Measurements from ENCODE around the gene TPRX2. TPM values are rescaled to one million over a fixed set of nuclear protein-coding genes. Genes with fewer than 3 reads are reported as not detected.

Gene TPRX2
- total and polyA plus RNA-seq, 2 donors (not counting 1 experiment from before 2014, with no cell fraction given) = not detected

GRCh38 chr19:47819858-47820257 is 39.2 kb upstream of the TPRX2 start:
- H3K4me2 ChIP-seq (ENCODE audit: extremely low read depth, insufficient read depth, low read length) = no peak overlapping the region
- no peak overlapping the region for H3K4me3 ChIP-seq (replicated peaks in 1 of 4; ENCODE audit: control extremely low read depth in 1 of 4, insufficient read depth in 1 of 4, low read depth in 3 of 4, low read length in 4 of 4)
- no peak overlapping the region for H3K9ac ChIP-seq (ENCODE audit: insufficient read depth, low read length)
- H3K79me2 ChIP-seq (ENCODE audit: control insufficient read depth, insufficient read depth, low read length) = no peaks in the 10 kb centered on the region
- no peaks in the 10 kb centered on the region for H4K20me1 ChIP-seq (ENCODE audit: control insufficient read depth, extremely low read depth, insufficient read depth, low read length)
- no peak overlapping the region for H3K27ac ChIP-seq (ENCODE audit: insufficient read depth, low read length)
- no peak overlapping the region for H2AFZ ChIP-seq (ENCODE audit: low read length)
- TF ChIP-seq CTCF (conservative IDR thresholded peaks at IDR 0.05 in 1 of 2, IDR thresholded peaks at IDR 0.05 in 1 of 2; ENCODE audit: low read depth in 1 of 2, low read length in 2 of 2) (no peak), EZH2 (IDR thresholded peaks at IDR 0.05; ENCODE audit: low read length, missing control alignments) (no peak)
- H3K9me3 ChIP-seq (ENCODE audit: control insufficient read depth, insufficient read depth, low read depth, low read length) = no peaks in the 10 kb centered on the region
- H3K36me3 ChIP-seq (ENCODE audit: control insufficient read depth, insufficient read depth, low read length) = no peaks in the 10 kb centered on the region
- H3K27me3 ChIP-seq (ENCODE audit: control insufficient read depth, insufficient read depth, low read length) = peaks cover 19% of the 10 kb centered on the region
- no peak for DNase-seq (ENCODE audit: low read depth in 2 of 2)
- no peaks in the 10 kb centered on the region for H3K4me1 ChIP-seq (ENCODE audit: control insufficient read depth, extremely low read depth, insufficient read depth, low read length)

GRCh38 chr19:47820410-47820809 is 38.6 kb upstream of the TPRX2 start:
- DNase-seq (ENCODE audit: low read depth in 2 of 2) = no peak
- Histone ChIP-seq H3K9ac (ENCODE audit: insufficient read depth, low read length) (no peak overlapping the region), H3K4me2 (ENCODE audit: extremely low read depth, insufficient read depth, low read length) (no peak overlapping the region), H3K4me3 (replicated peaks in 1 of 4; ENCODE audit: control extremely low read depth in 1 of 4, insufficient read depth in 1 of 4, low read depth in 3 of 4, low read length in 4 of 4) (no peak overlapping the region), H3K27ac (ENCODE audit: insufficient read depth, low read length) (no peak overlapping the region), H3K4me1 (ENCODE audit: control insufficient read depth, extremely low read depth, insufficient read depth, low read length) (no peaks in the 10 kb centered on the region), H3K27me3 (ENCODE audit: control insufficient read depth, insufficient read depth, low read length) (peaks cover 19% of the 10 kb centered on the region), H3K9me3 (ENCODE audit: control insufficient read depth, insufficient read depth, low read depth, low read length) (no peaks in the 10 kb centered on the region), H4K20me1 (ENCODE audit: control insufficient read depth, extremely low read depth, insufficient read depth, low read length) (no peaks in the 10 kb centered on the region), H3K79me2 (ENCODE audit: control insufficient read depth, insufficient read depth, low read length) (no peaks in the 10 kb centered on the region), H3K36me3 (ENCODE audit: control insufficient read depth, insufficient read depth, low read length) (no peaks in the 10 kb centered on the region), H2AFZ (ENCODE audit: low read length) (no peak overlapping the region)
- TF ChIP-seq CTCF (conservative IDR thresholded peaks at IDR 0.05 in 1 of 2, IDR thresholded peaks at IDR 0.05 in 1 of 2; ENCODE audit: low read depth in 1 of 2, low read length in 2 of 2) (no peak), EZH2 (IDR thresholded peaks at IDR 0.05; ENCODE audit: low read length, missing control alignments) (no peak)

- H3K4me2 ChIP-seq (ENCODE audit: extremely low read depth, insufficient read depth, low read length) = no peak within 1 kb of the TSS
- peaks cover 19% of the 10 kb centered on the region for H3K27me3 ChIP-seq (ENCODE audit: control insufficient read depth, insufficient read depth, low read length)
- no peaks in the 10 kb centered on the region for H3K36me3 ChIP-seq (ENCODE audit: control insufficient read depth, insufficient read depth, low read length)
- H3K4me1 ChIP-seq (ENCODE audit: control insufficient read depth, extremely low read depth, insufficient read depth, low read length) = no peaks in the 10 kb centered on the region
- no peak within 1 kb of the TSS for H3K27ac ChIP-seq (ENCODE audit: insufficient read depth, low read length)
- TF ChIP-seq EZH2 (IDR thresholded peaks at IDR 0.05; ENCODE audit: low read length, missing control alignments) (no peak), CTCF (conservative IDR thresholded peaks at IDR 0.05 in 1 of 2, IDR thresholded peaks at IDR 0.05 in 1 of 2; ENCODE audit: low read depth in 1 of 2, low read length in 2 of 2) (no peak)
- DNase-seq (ENCODE audit: low read depth in 2 of 2) = no peak
- no peak within 1 kb of the TSS for H3K4me3 ChIP-seq (replicated peaks in 1 of 4; ENCODE audit: control extremely low read depth in 1 of 4, insufficient read depth in 1 of 4, low read depth in 3 of 4, low read length in 4 of 4)
- no peak within 1 kb of the TSS for H2AFZ ChIP-seq (ENCODE audit: low read length)
- no peaks in the 10 kb centered on the region for H4K20me1 ChIP-seq (ENCODE audit: control insufficient read depth, extremely low read depth, insufficient read depth, low read length)
- H3K9me3 ChIP-seq (ENCODE audit: control insufficient read depth, insufficient read depth, low read depth, low read length) = no peaks in the 10 kb centered on the region
- no peak within 1 kb of the TSS for H3K9ac ChIP-seq (ENCODE audit: insufficient read depth, low read length)
- no peaks in the 10 kb centered on the region for H3K79me2 ChIP-seq (ENCODE audit: control insufficient read depth, insufficient read depth, low read length)
Measured at GRCh38 chr19:47821460-47822020, 37.5 kb upstream of the TPRX2 start, which contains the start of gene CRX. Gene CRX, plus strand, starts transcription at chr19:47821937. Its CDS starts 12,507 bp downstream, at chr19:47834444.
